GM18951 (cell line): ENCODE measurements around the gene CPSF3.

Source experiments
- POLR2A ChIP-seq: IDR thresholded peaks from 4 replicates; pipeline ENCODE4 v1.6.1; 2011; ENCODE audit warnings: mild to moderate bottlenecking; ENCODE audit not compliant: insufficient read length, insufficient read depth; ENCODE audit errors: extremely low read depth
- in situ Hi-C: fragments of 300-500 bp; cut with MboI; formaldehyde crosslinking; loops from one replicate; pipeline ENCODE4 v1.12.0; 2022; ENCODE audit warnings: low sequenced_read_pairs, mixed read lengths, inconsistent platforms; ENCODE audit not compliant: unreplicated experiment

Gene CPSF3

DNA sequence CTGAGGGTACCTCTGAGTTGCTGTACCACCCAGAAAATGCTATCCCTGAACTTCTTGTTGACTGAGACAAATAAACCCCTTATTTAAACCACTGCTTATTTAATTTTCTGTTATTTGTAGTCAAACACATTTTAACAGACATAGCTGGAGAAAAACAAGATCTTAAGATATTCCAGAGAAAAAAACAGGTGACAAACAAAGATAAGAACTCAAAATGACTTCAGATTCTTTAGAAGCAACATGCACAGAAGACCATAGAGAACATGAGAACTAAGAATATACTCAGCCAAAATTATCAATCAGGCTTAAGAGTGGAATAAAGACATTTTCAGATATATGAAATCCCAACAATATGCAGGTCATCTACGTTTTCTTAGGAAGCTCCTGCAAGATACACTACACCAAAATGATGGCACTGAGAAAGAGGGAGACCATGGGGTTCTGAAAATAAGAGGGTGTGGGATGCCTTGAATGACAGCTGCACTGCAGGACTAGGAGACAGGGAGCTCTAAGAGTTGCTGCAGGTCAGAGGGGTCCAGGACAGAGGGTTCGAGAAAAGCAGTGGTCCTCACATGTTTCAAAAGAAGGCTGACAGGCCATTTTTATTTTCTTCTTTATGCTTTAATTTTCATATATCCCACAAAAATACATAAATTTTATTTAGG, 93.8 kb downstream of the CPSF3 start:
- TF ChIP-seq POLR2A = no peak
- in situ Hi-C loops = no loop called here

DNA sequence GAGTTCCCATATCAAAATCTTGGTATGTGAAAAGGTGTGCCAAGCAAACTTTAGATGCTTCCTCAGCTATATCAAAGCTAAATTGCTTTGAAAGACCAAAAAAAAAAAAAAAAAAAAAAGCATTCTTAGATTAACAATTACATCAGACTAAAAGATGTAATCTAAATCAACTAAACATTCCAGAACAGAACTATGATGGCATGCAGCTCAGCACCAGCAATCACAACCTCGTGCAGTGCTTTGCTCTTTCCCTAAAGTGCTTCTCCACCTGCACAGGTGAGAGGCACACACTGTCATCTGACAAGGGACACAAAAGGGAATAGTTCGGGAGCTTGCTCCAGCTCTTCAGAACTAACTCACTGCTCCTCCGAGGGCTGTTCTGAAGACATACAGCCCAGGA, 94.7 kb downstream of the CPSF3 start:
- TF ChIP-seq POLR2A = no peak
- in situ Hi-C loops = no loop called here

- no peak for TF ChIP-seq POLR2A
- in situ Hi-C loops = no loop called here
Observed at GRCh38 chr2:9518780-9519179, 95.3 kb downstream of the CPSF3 start.

- in situ Hi-C loops = no loop called here
- TF ChIP-seq POLR2A = no peak
Observed at GRCh38 chr2:9519250-9519649, 95.8 kb downstream of the CPSF3 start.
